A549 treated with Hydrocortisone at 1 μM for 4 hours (cell line): ENCODE data around the gene HTN1. TPM values are rescaled to one million over a fixed set of nuclear protein-coding genes. Genes with fewer than 3 reads are reported as not detected.

ENCODE experiments used
- total RNA-seq: library from RNA; stranded (reverse); fragments of 200-300 nt; extraction: Qiagen RNA extraction; gene quantifications from 5 replicates; pipeline ENCODE4 v1.2.3, GENCODE V29; 2022

The HTN1 gene
- total RNA-seq = not detected in 5 replicates

DNA sequence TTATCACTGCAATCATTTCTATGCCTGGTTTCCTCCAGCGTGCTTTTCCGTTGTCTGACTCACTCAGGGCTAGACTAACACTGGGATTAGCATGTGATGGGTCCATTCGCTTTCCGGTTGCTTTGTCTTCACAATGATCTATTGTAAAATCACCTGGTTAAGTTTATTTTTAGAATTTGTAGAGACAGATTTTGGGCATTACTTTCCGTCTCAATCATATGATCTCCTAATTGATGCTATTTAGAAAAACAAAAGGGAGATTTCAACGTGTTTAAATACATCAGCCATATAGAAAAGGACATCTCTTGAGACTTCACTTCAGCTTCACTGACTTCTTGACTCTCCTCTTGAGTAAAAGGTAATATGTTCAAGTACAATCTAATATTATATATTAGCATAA lies at the start of gene HTN1:
TSS of gene HTN1 (plus strand) at position 301 of the 400 bp plus-strand sequence. CDS start 2,639 bp downstream, outside the sequence.

DNA sequence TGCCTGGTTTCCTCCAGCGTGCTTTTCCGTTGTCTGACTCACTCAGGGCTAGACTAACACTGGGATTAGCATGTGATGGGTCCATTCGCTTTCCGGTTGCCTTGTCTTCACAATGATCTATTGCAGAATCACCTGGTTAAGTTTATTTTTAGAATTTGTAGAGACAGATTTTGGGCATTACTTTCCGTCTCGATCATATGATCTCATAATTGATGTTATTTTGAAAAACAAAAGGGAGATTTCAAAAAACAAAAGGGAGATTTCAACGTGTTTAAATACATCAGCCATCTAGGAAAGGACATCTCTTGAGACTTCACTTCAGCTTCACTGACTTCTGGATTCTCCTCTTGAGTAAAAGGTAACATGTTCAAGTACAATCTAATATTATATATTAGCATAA lies 22.1 kb upstream of the HTN1 start, which contains the start of gene HTN3:
TSS of gene HTN3 (plus strand) at position 301 of the 400 bp plus-strand sequence. CDS start 2,282 bp downstream, outside the sequence.

Other genes starting within 250 kb of the HTN1 start
- not detected in 5 replicates for gene SULT1E1, start 190.3 kb upstream of the HTN1 start, total RNA-seq
- gene CSN1S1, start 119.4 kb upstream of the HTN1 start, total RNA-seq = not detected in 5 replicates
- not detected in 5 replicates for gene CSN2, start 84.7 kb upstream of the HTN1 start, total RNA-seq
- gene STATH, start 54.5 kb upstream of the HTN1 start, total RNA-seq = not detected in 5 replicates
- not detected in 5 replicates for gene HTN3, start 22.0 kb upstream of the HTN1 start, total RNA-seq
- gene PRR27, start 103.8 kb downstream of the HTN1 start, total RNA-seq = not detected in 5 replicates
- gene ODAM, start 145.3 kb downstream of the HTN1 start, total RNA-seq = not detected in 5 replicates
- gene FDCSP, start 175.7 kb downstream of the HTN1 start, total RNA-seq = not detected in 5 replicates
- not detected in 5 replicates for gene CSN3, start 192.2 kb downstream of the HTN1 start, total RNA-seq